ENCODE measurements around the gene CSTF2T.
A peak's percentile ranks its signal among the peaks of the same experiment; 100 is the strongest.
"Not testable (repeated sequence)": the region's sequence is repeated elsewhere in the genome, so short reads cannot be mapped to it uniquely, and the experiment has no call there.

Gene CSTF2T

GRCh38 chr10:51694086-51694768 is 5.2 kb downstream of the CSTF2T start:
- DNase-seq = no peak

- no peak for DNase-seq
Observed at GRCh38 chr10:51691135-51691534, 8.3 kb downstream of the CSTF2T start.

GRCh38 chr10:51689536-51689935 is 9.9 kb downstream of the CSTF2T start:
- no peak for DNase-seq

DNA sequence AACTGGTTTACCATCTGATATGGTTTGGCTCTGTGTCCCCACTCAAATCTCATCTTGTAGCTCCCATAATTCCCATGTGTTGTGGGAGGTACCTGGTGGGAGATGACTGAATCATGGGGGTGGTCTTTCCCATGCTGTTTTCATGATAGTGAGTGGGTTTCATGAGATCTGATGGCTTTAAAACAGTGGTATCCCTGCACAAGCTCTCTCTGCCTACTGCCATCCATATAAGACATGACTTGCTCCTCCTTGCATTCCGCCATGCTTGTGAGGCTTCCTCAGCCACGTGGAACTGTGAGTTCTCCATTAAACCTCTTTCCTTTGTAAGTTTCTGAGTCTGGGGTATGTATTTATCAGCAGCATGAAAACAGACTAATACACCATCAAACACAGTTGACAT is 10.6 kb downstream of the CSTF2T start:
- DNase-seq = not testable (repeated sequence)

- DNase-seq = no peak
Observed at GRCh38 chr10:51687296-51687695, 12.1 kb downstream of the CSTF2T start.

GRCh38 chr10:51685768-51686167 is 13.6 kb downstream of the CSTF2T start:
- no peak for DNase-seq

DNA sequence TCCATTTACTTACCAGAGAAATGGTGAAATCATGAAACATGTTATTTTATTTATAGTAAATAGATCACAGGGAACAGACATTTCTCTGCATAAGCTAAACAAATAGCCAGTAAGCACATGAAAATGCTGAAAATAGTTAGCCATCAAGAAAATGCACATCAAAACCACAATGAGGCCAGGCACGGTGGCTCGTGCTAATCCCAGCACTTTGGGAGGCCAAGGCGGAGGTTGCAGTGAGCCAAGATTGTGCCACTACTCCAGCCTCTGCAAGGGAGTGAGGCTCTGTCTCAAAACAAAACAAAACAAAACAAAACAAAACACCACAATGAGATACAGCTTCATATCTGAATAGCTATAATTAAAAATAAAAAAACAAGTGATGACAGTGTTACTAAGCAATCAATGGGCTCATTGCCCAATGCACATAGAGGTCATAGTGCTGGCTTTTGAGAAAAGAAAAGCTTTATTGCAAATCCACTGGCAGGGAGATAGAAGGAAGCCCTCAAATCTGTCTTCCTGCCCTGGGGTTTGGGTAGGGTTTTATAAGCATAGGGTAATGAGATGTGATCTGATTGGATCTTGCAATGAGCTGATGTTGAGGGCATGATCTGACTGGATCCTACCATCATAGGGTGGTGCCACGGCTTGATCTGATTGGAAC is 16.2 kb downstream of the CSTF2T start:
- no peak for DNase-seq

- DNase-seq = no peak
Observed at GRCh38 chr10:51679841-51680240, 19.6 kb downstream of the CSTF2T start.

DNA sequence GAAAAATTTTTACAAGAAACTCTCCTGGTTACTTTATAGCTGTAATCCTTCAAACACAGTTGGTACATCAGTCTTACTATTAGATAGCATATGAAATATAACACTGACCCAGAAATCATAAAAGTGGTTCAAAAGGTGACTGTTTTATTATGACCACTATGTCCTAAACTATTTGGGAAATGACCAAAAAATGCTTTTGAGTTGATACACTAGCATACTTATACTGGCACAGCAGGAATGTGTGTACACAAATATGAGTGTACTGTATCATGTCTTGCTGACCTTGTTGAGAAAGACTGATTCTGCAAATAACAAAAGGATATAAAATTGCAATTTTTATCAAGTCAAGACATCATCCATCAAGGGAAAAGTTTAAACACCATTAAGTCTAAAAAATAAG is 24.3 kb downstream of the CSTF2T start:
- no peak for DNase-seq

DNA sequence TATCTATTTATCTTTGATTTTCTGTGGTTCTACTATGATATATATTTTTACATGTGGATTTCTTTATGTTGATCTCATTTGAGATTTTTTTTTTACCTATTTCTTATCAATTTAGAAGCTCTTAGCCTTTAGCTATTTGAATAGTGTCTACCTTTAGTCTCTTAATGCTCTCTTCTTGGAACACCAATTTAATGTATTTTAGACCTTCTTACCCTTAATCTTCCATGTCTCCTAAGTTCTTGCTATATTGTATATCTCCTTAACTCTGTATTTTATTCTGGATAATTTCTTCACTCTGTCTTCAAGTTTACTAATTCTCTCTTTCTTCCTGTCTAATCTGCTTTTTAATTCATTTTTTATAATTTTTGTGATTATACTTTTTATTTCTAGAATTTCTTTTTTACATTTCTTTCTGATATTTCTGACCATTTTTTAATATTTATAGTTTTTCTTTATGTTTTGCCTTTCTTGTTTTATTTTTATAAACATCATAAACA is 27.3 kb downstream of the CSTF2T start:
- DNase-seq = no peak

DNA sequence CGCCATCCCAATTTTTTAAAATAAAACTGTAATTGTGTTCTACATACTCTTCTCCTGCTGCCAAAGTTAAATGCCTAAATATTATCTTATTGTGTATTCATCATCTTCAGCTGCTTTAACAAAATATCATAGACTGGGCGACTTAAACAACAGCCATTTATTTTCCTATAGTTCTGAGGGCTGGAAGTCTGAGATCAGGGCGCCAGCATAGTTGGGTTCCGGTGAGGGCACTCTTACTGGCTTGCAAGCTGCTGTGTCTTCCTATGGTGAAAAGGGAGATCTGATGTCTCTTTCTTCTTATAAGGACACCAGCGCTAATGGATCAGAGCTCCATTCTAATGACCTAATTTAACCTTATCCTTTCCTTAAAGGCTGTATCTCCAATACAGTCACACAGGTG is 30.4 kb downstream of the CSTF2T start:
- DNase-seq = no peak

GRCh38 chr10:51668336-51668689 is 31.1 kb downstream of the CSTF2T start:
- DNase-seq = no peak

DNA sequence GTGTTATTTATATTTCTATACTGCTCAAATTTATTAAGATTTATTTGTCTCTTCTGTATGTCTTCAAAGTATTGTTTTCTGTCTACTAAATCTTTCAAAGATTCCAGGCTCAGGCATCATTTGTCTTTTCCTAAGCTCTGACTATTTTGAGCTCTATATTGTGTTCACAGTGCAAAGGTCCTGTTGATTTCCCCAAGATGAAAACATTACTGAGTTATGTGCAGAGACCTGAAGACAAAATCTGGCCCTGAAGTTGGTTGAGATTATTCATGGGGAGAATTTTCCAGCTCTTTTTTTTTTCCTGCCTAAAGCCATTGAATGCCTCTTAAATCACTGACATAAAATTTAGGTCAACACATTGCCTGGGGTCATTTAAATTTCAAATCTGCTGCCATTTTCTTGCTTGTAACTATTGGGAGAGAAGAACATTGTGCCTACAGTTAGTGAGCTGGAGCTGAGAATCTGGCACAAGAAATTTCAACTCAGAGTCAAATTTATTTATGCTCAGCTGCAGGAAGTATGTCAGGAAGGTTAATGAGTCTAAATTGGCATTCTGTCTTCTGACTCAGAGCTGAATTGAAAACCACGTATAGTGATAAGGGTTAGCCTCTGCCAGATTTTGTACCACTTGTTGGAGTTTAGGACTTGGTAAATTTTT is 31.6 kb downstream of the CSTF2T start:
- no peak for DNase-seq

- no peak for DNase-seq
Observed at GRCh38 chr10:51666456-51666855, 32.9 kb downstream of the CSTF2T start.

DNA sequence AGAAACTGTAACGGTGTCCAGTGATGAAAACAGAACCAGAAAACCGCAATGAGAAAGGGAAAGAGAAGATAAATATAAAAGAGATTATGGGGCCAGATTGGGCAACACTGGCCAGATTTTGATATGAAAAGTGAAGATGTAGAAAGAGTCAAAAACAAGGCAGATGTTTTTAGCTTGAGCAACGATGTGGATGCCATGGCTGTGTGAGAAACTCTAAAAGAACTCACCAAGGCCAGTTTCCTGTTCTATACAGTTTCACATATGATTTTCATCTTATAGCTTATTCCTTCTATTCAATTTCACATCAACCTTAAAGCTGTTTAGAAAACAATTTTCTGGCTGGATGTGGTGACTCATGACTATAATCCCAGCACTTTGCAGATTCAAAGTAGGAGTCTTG is 36.3 kb downstream of the CSTF2T start:
- DNase-seq = peak; percentile 3

DNA sequence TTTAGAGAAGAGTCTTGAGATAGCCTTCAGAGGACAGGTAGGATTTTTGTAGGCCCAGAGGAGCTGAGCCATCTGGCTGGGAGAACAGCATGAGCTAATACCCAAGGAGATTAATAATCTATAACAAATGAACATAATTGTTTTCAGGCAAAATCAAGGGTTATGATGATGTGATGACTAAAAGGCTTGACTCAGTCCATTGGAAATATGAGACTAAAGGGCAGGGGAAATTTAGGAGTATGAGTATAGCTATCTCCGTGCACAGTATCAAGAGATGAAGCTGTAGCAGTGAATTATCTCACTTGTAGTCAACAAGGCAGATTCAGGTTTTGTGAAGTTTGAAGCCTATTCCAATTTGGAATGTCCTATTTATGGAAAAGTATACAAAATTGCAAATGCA is 40.1 kb downstream of the CSTF2T start:
- DNase-seq = no peak

GRCh38 chr10:51658000-51658399 is 41.4 kb downstream of the CSTF2T start:
- DNase-seq = no peak

GRCh38 chr10:51656503-51656902 is 42.9 kb downstream of the CSTF2T start:
- DNase-seq = peak; percentile 68

GRCh38 chr10:51654918-51655317 is 44.5 kb downstream of the CSTF2T start:
- DNase-seq = no peak

DNA sequence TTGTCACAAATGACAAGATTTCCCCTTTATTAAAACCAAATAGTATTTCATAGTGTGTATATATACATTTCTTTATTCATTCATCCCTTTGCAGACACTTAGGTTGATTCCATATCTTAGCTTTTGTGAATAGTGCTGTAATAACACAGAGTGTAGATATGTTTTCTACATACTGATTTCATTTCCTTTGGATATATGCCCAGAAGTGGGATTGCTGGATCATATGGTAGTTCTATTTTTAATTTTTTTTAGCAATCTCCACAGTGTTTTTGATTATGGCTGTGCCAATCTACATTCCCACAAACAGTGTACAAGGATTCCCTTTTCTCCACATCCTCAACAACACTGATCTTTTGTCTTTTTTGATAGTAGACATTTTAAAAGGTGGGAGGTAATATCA is 46.4 kb downstream of the CSTF2T start:
- no peak for DNase-seq

DNA sequence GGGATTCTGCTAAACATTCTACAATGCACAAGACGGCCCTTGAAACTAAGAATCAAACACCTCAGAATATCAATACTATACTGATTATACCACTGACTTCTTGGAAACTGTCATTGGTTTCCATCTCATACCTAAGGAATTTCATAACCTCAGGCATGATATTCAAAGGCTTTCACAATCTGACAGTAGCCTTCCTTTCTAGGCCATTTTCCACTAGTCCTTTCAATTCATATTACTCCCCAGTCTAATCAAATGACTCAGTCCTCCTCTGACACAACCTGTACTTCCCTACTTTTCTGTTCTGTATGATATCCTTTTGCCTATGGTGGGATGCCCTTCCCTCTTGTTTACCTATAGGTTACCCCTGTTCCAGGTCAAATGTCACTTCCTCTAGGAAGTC is 48.3 kb downstream of the CSTF2T start:
- DNase-seq = no peak

DNA sequence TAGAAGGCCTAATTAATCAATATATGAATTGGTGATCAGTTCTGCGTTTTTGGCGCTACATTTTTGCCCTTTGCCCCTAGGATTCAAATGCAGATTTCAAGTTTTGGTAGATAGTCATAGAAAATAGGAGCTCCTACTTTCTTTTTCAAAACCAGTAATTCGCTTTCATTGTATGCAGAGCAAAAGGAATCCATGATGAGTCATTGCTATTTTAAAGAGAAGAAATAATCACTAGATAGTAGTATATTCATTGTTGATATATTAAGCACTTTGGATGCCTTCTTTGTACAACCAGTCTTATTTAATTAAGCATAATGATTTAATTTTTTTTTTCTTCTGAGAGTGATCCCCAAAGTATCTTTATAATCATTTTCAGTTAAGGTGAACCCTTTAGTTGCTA is 50.3 kb downstream of the CSTF2T start:
- DNase-seq = no peak

Data from hematopoietic multipotent progenitor cell treated with erythropoietin and hydrocortisone succinate and interleukin-3 and kit ligand, for 4 days (in vitro differentiated cells).